Muscle of back (tissue), 11 donors: ENCODE measurements around the gene HOXB3. TPM values are rescaled to one million over a fixed set of nuclear protein-coding genes. Genes with fewer than 3 reads are reported as not detected.

Source experiments
- DNase-seq, 3 donors: peaks; one replicate each; pipeline versions ENCODE4 v3.0.0 to v3.0.0-alpha.2; 2013
- polyA plus RNA-seq, 10 donors: library from polyadenylated mRNA; unstranded; fragments of 120-200 nt; gene quantifications; one replicate each; pipeline ENCODE4 v1.2.1, GENCODE V29; 2013; ENCODE audit not compliant: insufficient read length in 10 of 10

Gene HOXB3
- polyA plus RNA-seq, 10 donors, result 10.4 to 39.0 (median 24.4) TPM

GRCh38 chr17:48559122-48559839 is 30.8 kb downstream of the HOXB3 start:
- DNase-seq, result no peak

DNA sequence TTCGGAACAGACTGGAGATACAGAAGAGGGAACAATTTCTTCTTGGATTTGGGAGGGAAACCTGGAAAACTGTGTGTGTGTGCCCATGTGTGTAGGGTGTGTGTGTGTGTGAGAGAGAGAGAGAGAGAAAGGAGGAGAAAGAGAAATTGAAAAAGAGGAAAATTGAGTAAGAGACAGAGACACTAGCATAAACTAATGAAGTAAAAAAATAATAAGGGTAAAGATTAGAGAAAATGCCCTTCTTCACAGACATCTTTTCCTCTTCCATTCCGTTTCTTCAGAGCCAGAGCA is 31.3 kb downstream of the HOXB3 start:
- no peak for DNase-seq

- DNase-seq, result peak in 1 of 3 donors; percentile 2
These were observed 31.8 kb downstream of the HOXB3 start for GRCh38 chr17:48558057-48558830.

DNA sequence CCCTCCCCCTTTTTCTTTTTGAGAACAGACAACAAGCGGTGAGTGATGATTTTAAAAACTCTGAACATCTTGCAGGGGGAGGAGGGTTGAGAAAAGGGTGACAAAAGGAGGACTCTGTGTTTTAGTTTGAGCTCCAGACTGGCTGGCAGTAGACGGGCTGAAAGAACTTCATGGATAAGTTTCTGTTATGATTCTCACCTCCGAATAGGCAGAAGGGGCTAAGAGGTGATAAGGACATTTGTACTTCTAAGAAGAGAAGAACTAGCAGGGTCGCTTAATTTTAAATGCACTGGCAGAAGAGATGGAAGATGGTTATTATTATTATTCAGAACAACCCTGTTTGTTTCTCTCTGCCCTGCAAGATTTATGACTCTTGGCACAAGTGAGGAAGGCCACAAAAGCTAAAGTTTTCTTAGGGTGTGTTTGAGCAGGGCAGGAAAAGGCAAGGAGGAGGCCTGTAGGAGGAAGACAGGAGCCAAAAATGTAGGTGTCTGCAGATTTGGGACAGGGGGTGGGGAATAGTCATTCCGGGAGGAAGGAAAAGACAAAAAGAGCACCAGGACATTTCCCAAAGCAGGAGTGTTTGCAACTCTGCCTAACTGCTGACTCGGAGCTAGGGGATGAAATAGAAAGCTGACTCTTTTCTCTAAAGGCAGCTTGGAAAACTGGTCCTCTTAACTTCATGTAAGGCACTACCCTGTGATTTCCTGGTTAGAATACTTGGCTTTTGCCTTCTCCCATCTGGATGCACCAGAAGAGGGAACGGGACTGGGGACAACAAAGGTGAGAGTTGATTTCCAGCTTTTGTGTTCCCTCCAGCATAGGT is 33.3 kb downstream of the HOXB3 start:
- peak in 2 of 3 donors; percentile 22 to 48 for DNase-seq

DNA sequence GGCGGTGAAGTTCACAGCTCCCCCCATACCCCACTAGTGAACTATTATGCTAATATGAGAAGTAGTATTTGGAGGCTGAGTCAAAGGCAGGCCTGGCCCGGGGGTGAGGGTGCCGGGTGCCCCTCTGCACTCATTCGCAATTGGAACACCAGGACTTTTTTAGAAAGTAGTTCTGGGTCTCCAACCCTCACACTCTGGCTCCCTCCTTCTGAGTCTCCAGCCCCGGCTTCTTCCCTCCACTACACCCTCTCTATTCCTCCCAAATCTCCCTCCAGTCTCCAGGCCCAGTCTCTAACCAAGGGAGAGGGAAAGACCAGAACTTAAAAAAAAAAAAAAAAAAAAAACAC is 33.8 kb downstream of the HOXB3 start:
- DNase-seq, result no peak

DNA sequence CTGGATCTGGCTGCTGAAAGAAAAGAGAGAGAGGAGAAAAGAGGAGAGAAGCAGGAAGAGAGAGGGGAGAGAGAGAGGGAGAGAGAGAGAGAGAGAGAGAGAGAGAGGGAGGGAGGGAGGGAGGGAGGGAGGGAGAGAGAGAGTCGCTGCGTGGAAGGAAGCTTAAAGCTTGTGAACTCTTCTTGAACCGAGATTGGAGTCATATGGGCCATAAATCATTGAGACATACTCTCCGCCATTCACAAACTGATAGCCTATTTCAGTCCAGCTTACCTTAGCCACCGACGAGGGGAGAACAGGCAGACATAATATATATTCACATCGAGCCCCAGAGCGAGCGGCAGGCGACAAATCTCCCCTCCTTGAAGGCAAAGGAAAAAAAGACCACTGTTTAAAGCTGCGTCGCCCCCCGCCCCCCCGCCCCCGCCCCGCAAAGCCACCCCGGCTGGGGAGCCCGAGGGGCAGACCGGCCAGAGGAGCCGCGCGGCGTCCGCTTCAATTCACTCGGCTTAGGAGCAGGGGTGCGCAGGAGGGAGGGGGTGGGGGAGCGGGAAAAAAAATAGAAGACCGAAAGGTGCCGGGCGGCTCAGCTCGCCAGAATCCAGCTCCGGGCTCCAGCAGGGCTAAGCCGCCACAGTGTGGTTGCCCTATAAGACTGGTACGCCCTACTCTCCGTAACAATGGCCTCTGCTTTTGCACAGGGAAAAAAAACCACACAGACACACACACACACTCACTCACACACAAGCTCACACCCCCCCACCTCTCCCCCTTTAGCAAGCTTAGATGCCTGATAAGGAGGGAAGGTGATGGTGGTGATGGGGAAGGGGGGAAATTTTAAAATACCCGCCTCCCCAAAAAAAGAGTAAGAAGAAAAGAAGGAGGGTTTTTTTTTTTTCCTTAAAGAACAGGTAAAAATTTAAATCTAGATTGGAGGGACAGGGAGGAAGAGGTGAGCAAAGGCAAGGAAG is 34.5 kb downstream of the HOXB3 start:
- DNase-seq, result peak in 2 of 3 donors; percentile 89 to 94

GRCh38 chr17:48554412-48555257 is 35.4 kb downstream of the HOXB3 start:
- DNase-seq, result peak in 1 of 3 donors; percentile 76

DNA sequence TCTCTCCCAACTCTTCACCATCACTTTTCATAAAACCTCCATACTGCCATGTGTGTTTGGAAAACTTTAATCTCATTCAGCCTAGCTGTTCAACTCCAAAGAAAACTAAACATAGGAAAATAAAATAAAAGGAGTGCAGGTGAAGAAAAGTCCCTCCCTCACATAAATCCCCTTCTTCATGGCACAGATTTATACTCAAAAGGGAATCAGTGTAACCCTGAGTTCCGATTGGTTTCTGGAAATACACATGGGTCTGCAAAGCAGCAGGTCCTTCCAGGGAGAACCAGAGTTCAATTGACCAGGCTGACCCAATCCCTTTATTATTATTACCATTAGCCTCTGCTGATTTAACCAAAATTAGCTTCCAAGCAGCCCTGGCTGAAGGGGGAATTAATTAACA is 36.2 kb downstream of the HOXB3 start:
- no peak for DNase-seq

- DNase-seq, result no peak
These were observed 36.9 kb downstream of the HOXB3 start for GRCh38 chr17:48553190-48553547.

GRCh38 chr17:48552466-48553189 is 37.4 kb downstream of the HOXB3 start:
- no peak for DNase-seq

DNA sequence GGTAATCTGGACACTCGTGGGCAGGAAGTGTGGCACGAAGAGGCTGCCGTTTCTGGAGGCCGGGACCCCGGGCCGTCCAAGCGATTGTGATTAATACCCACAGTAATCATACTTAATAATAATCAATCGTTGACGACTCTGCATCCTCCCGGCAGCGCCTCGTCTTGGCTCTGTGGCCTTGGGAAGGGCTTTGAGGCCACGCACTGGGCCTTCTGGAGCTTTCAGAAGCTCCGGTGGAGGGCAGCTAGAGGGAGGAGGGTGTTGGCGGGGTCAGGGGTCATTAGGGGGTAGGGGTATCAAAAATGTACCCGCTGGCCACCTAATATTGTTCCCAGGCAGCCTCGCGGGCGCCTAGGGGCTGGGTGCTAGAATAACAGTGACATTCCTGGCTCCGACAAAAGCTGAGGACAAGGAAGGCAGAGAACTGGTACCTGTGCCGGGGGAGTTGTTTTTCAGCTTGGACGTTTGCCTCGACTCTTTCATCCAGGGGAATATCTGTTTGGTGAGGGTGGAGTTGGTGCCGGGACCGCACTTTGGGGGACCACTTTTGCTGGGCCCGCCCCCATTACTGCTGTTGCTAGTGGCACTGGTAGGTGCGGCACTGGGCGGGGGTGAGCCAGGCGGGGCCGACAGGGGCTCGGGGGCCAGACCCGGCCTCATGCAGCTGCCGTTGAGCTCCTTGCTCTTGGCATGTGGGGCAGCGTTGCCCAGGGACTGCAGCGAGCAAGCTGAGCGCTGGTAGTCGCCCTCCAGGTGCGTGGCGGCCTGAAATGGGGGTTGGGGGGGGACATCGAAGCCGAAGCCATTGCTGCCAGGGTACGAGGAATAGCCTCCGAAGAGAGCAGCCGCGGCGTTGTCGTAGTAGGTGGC is 38.2 kb downstream of the HOXB3 start:
- DNase-seq, result no peak

DNA sequence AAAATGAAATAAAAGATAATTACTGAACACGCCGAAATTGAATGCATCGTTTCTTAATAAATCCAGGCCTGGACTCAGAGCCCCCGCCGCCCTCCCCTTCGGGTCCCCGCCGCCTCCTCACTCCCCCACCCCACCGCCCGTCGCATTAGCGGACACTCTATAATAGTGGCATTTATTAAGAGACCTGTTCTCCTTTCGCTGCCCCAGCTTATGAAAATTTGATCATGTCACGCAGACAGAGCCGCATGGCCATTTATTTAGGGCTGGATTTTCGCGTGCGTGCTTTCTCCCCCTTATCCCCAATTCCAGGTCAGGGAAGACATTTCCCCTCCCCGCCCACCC is 38.9 kb downstream of the HOXB3 start:
- no peak for DNase-seq

GRCh38 chr17:48550502-48551213 is 39.4 kb downstream of the HOXB3 start:
- DNase-seq, result no peak

GRCh38 chr17:48549914-48550501 is 40.0 kb downstream of the HOXB3 start:
- DNase-seq, result no peak

DNA sequence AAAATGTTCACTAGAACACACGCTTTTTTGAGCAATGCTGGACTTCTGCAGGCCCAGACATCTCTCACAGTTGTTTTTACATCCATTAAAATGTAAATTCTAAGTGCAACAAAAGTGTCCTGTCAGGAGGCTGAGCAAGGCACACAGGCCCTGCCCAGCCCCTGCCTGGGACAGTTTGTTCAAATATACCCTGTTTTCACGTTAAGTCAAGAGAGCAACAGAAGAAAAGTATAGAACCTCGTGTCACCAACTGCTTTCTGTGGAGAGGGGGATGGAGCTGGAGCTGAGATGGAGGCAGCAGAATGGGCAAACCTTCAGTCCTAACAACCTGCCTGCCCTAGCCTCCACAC is 40.8 kb downstream of the HOXB3 start:
- no peak for DNase-seq

- peak in 1 of 3 donors; percentile 62 for DNase-seq
These were observed 41.3 kb downstream of the HOXB3 start for GRCh38 chr17:48548523-48549280.
